Progenitor cell of endocrine pancreas (in vitro differentiated cells): ENCODE measurements around the gene USF2. TPM values are rescaled to one million over a fixed set of nuclear protein-coding genes. Genes with fewer than 3 reads are reported as not detected.

Experiments
- DNase-seq: peaks from one replicate; pipeline ENCODE4 v3.0.0; 2021; ENCODE audit warnings: low spot score; ENCODE audit not compliant: unreplicated experiment
- H3K27ac Mint-ChIP-seq: 2 replicates; pipeline ENCODE4 v1.8.0; 2021; ENCODE audit warnings: mild to moderate bottlenecking, moderate library complexity, mixed read lengths
- H3K27me3 Mint-ChIP-seq: 2 replicates; pipeline ENCODE4 v1.8.0; 2021; ENCODE audit warnings: mixed read lengths
- H3K36me3 Mint-ChIP-seq: 2 replicates; pipeline ENCODE4 v1.8.0; 2022; ENCODE audit warnings: mixed read lengths; ENCODE audit not compliant: insufficient read depth
- H3K4me1 Mint-ChIP-seq: 2 replicates; pipeline ENCODE4 v1.8.0; 2021; ENCODE audit warnings: low read depth, mixed read lengths
- H3K4me3 Mint-ChIP-seq: 2 replicates; pipeline ENCODE4 v1.8.0; 2021; ENCODE audit warnings: low read depth, mild to moderate bottlenecking, moderate library complexity, mixed read lengths
- H3K9me3 Mint-ChIP-seq: 2 replicates; pipeline ENCODE4 v1.8.0; 2021; ENCODE audit warnings: low read depth, mixed read lengths
- total RNA-seq: library from RNA; stranded (reverse); gene quantifications from 2 replicates; pipeline ENCODE4 v1.2.1, GENCODE V29; 2021
- TF ChIP-seq, protein P1 (sequence below): fragments of 200-600 bp; sonication (generic); IDR thresholded peaks from one replicate; pipeline ENCODE4 v1.5.0; 2021; ENCODE audit warnings: antibody characterized with exemption, mild to moderate bottlenecking; ENCODE audit not compliant: unreplicated experiment

The USF2 gene
- total RNA-seq, 1 donor from 2014 or later: 126 TPM

DNA sequence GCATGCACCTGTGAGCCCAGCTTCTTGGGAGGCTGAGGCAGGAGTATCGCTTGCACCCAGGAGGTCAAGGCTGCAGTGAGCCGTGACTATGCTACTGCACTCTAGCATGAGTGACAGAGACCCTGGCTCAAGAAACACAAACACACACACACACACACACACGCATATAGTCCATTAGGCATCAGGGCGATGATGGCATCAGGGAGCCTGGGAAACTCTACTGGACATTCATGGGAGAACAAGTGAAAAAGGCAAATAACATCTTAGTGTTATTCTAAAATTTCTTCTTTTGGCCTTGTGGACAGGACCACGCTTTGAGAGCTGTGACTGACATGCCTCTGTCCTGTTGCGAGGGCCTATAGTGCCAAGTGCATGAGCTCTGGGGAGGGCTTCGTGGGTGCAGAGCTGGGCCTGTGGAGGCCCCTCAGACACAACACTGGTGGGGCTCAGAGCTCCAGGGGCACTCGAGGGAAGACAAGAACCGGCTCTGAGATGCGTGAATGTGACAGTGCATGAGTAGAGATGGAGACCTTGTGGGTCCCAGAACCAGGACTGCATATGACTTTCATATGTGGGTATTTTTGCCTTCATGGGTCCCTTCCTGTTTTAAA is 8.0 kb upstream of the USF2 start:
- H3K36me3 Mint-ChIP-seq: peaks cover 15% of the 10 kb centered on the region
- H3K27ac Mint-ChIP-seq: no peak overlapping the region
- TF ChIP-seq, protein P1, sequence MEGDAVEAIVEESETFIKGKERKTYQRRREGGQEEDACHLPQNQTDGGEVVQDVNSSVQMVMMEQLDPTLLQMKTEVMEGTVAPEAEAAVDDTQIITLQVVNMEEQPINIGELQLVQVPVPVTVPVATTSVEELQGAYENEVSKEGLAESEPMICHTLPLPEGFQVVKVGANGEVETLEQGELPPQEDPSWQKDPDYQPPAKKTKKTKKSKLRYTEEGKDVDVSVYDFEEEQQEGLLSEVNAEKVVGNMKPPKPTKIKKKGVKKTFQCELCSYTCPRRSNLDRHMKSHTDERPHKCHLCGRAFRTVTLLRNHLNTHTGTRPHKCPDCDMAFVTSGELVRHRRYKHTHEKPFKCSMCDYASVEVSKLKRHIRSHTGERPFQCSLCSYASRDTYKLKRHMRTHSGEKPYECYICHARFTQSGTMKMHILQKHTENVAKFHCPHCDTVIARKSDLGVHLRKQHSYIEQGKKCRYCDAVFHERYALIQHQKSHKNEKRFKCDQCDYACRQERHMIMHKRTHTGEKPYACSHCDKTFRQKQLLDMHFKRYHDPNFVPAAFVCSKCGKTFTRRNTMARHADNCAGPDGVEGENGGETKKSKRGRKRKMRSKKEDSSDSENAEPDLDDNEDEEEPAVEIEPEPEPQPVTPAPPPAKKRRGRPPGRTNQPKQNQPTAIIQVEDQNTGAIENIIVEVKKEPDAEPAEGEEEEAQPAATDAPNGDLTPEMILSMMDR: no peak
- H3K27me3 Mint-ChIP-seq: no peaks in the 10 kb centered on the region
- no peak overlapping the region for H3K4me3 Mint-ChIP-seq
- H3K4me1 Mint-ChIP-seq: peaks cover 8% of the 10 kb centered on the region
- no peak for DNase-seq
- H3K9me3 Mint-ChIP-seq: no peaks in the 10 kb centered on the region

GRCh38 chr19:35261356-35262100 is 7.2 kb upstream of the USF2 start:
- H3K4me1 Mint-ChIP-seq: peaks cover 8% of the 10 kb centered on the region
- H3K9me3 Mint-ChIP-seq: no peaks in the 10 kb centered on the region
- TF ChIP-seq, protein P1: no peak
- DNase-seq: no peak
- no peaks in the 10 kb centered on the region for H3K27me3 Mint-ChIP-seq
- no peak overlapping the region for H3K4me3 Mint-ChIP-seq
- H3K36me3 Mint-ChIP-seq: peaks cover 14% of the 10 kb centered on the region
- no peak overlapping the region for H3K27ac Mint-ChIP-seq

GRCh38 chr19:35262101-35262761 is 6.5 kb upstream of the USF2 start:
- DNase-seq: no peak

GRCh38 chr19:35264268-35265125 is 4.3 kb upstream of the USF2 start:
- Mint-ChIP-seq H3K4me3 (no peak overlapping the region), H3K27ac (no peak overlapping the region), H3K36me3 (peaks cover 14% of the 10 kb centered on the region)

More at GRCh38 chr19:35262101-35262761, 6.5 kb upstream of the USF2 start:
- no peak overlapping the region for H3K4me3 Mint-ChIP-seq
- H3K27ac Mint-ChIP-seq: no peak overlapping the region
- H3K9me3 Mint-ChIP-seq: no peaks in the 10 kb centered on the region
- H3K36me3 Mint-ChIP-seq: peaks cover 13% of the 10 kb centered on the region
- peaks cover 7% of the 10 kb centered on the region for H3K4me1 Mint-ChIP-seq
- TF ChIP-seq, protein P1: no peak
- no peaks in the 10 kb centered on the region for H3K27me3 Mint-ChIP-seq

More at GRCh38 chr19:35264268-35265125, 4.3 kb upstream of the USF2 start:
- DNase-seq: no peak
- Mint-ChIP-seq H3K27me3 (no peaks in the 10 kb centered on the region), H3K9me3 (no peaks in the 10 kb centered on the region), H3K4me1 (peaks cover 5% of the 10 kb centered on the region)
- TF ChIP-seq, protein P1: no peak
